ENCODE data around the gene HSPB2. TPM values are rescaled to one million over a fixed set of nuclear protein-coding genes. Genes with fewer than 3 reads are reported as not detected.

HSPB2 gene
- total RNA-seq, 2 experiments from 2014 or later = not detected

Other genes starting within 250 kb of the HSPB2 start
- gene PPP2R1B, start 146.3 kb upstream of the HSPB2 start, total RNA-seq = 10 to 100 TPM; 36.7 to 43.8 TPM
- gene ALG9, start 41.2 kb upstream of the HSPB2 start, total RNA-seq = 10 to 100 TPM; 21.3 to 21.9 TPM
- 1 to 10 TPM; 3.4 to 3.8 TPM for gene FDXACB1, start 33.6 kb upstream of the HSPB2 start, total RNA-seq
- gene CFAP68, start 33.2 kb upstream of the HSPB2 start, total RNA-seq = 10 to 100 TPM; 31.5 to 33.2 TPM
- gene CRYAB, start 964 bp upstream of the HSPB2 start, total RNA-seq = not detected
- gene C11orf52, start 6.2 kb downstream of the HSPB2 start, total RNA-seq = not detected
- 1 to 10 TPM; 3.5 to 4.3 TPM for gene DIXDC1, start 24.6 kb downstream of the HSPB2 start, total RNA-seq
- 10 to 100 TPM; 34.2 to 36.8 TPM for gene DLAT, start 112.7 kb downstream of the HSPB2 start, total RNA-seq
- under 1 TPM; 0.35 to 0.50 TPM for gene PIH1D2, start 161.3 kb downstream of the HSPB2 start, total RNA-seq
- 10 to 100 TPM; 14.8 to 19.6 TPM for gene NKAPD1, start 161.6 kb downstream of the HSPB2 start, total RNA-seq
- 10 to 100 TPM; 35.4 to 41.7 TPM for gene TIMM8B, start 174.0 kb downstream of the HSPB2 start, total RNA-seq
- 100 to 1,000 TPM; 101 to 115 TPM for gene SDHD, start 174.1 kb downstream of the HSPB2 start, total RNA-seq

Measured in activated naive CD4-positive, alpha-beta T cell treated with anti-CD3 and anti-CD28 coated beads for 36 hours (primary cell).